GM18505 (cell line): Measurements from ENCODE around the gene WWOX.
"Not testable (repeated sequence)": the region's sequence is repeated elsewhere in the genome, so short reads cannot be mapped to it uniquely, and the experiment has no call there.

Experiments used
- ATAC-seq: cut with Tn5 transposase; IDR thresholded peaks from one replicate; pipeline ENCODE4 v1.9.1; 2021; ENCODE audit not compliant: unreplicated experiment
- POLR2A ChIP-seq: IDR thresholded peaks from 4 replicates; pipeline ENCODE4 v1.6.1; 2011; ENCODE audit warnings: borderline replicate concordance; ENCODE audit not compliant: insufficient read depth, insufficient read length; ENCODE audit errors: extremely low read depth

Gene WWOX

GRCh38 chr16:78597809-78598570 is 498.5 kb downstream of the WWOX start:
- TF ChIP-seq POLR2A: no peak
- no peak for ATAC-seq

DNA sequence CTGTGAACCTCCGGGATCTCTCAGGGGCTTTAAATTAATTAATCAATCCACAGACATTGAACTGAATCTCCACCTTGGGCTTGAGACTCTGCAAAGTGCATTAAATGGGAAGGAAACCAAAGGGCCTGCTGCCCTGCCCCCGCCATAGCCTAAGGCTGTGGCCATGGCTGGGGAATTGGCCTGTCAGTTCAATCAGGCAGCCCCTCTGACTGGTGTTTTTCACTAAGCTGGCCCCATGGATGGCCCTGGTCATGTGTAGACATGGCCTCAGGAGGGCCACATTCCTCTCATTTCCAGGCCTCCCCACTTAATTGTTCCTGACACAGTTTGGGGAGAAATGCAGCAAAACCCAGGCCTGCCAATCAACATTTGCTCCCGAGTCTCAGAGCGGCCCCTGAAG is 499.8 kb downstream of the WWOX start:
- TF ChIP-seq POLR2A: no peak

GRCh38 chr16:78604423-78605062 is 505.1 kb downstream of the WWOX start:
- not testable (repeated sequence) for ATAC-seq

More for the DNA sequence above, 499.8 kb downstream of the WWOX start:
- ATAC-seq: no peak

DNA sequence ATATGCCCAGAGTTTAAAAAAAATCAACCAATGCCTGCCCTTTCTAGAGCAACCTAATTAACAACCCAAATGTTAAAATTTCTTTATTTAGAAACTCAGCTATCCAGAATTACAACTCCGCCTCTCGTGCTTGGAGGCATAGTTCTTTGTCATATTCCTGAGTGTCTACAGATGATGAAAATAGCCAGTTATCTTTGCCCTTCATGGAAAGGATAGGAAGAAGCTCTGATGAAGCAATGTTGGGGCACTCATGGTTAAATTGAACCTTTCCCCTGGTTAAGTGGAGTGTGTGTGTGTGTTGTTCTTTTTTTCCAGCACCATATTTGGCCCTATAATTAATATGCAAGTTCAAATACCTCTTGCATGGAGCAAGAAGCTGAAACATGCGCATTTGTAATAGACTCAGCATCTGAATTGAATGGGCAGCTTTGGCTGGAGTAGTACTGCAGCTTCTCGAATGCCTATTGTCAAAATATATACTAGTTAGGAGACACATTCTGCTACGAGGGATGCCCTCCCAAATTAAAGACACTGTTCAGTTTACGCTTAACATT is 506.2 kb downstream of the WWOX start:
- no peak for ATAC-seq
- TF ChIP-seq POLR2A: no peak

DNA sequence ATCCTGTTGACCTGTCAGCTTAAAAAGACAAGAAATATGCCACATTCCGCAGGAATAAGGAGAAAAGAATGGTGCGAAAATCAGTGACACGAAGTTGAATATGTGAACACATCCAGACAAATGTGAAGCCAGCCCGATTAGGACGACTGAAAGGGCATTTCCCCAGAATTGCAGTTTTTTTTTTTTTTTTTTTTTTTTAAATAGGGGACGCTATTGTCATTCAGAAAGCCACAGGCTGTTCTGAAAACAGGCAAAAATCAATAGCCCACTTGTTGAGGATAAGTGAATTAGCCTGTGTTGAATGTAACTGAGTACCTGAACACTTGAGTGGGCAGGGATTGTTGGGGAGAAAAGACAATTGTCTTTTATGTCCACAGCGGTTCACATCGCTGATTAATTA is 507.1 kb downstream of the WWOX start:
- no peak for TF ChIP-seq POLR2A
- no peak for ATAC-seq

DNA sequence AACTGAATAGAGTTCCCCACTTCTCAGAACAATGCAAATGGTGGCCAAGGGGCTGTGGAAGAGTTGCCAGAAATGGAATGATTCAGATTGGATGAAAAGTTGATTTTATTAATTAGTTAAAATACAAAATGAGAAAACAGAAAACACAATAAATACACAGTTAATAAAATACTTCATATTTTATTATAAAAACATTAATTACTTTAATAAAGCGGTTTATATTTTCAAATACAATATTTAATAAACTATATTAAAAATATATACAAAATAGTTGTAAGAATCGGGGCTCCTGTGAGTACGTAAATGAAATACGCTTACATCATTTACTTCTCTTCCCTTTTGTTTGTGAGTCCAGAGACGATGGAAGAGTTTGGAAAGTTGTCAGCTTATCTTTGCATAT is 507.6 kb downstream of the WWOX start:
- ATAC-seq: no peak
- no peak for TF ChIP-seq POLR2A

- no peak for TF ChIP-seq POLR2A
- ATAC-seq: no peak
These were observed 508.0 kb downstream of the WWOX start for GRCh38 chr16:78607465-78607864.

DNA sequence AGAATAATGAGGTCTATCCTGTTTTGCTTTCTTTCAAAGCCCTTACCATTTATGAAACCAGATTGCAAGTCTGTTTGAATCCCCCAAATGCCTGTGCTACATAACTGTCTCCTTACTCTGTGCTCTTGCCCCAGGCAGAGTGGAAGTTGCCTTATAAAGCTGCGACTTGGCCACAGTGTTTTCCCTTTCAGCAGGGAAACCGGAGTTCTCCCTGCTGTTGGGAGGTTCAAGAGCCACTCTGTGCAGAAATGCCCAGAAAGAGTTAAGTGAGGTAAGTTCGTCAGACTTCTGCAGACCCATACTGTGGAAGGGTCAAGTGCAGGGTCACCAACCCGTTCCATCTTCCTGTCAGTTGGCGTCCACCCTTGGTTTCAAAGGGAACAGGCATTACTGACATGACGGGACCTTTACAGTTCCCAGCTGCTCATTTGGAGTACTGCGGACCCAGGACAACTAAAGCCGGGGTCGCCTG is 508.9 kb downstream of the WWOX start:
- TF ChIP-seq POLR2A: no peak
- ATAC-seq: no peak

- no peak for ATAC-seq
These were observed 510.2 kb downstream of the WWOX start for GRCh38 chr16:78609402-78610274.

DNA sequence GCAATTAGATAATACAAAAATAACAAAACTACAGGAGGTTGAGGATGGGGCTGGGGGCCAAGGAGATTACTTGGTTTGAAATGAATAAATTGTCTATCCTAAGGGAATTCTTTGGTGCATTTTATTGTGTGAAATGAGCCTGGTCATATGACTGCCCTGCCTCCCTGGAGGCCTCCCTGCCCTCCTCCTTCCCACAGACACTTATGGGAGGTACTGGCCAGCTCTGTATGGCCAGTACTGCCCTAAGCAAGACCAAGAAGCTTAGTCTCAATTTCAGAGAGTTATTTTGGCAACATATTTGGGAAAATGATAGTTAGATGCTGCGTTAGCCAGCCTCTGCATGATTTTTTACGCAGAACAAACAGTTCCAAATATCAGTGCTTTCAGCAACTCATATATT is 511.9 kb downstream of the WWOX start:
- ATAC-seq: no peak
- no peak for TF ChIP-seq POLR2A

More at GRCh38 chr16:78609402-78610274, 510.2 kb downstream of the WWOX start:
- TF ChIP-seq POLR2A: no peak

- ATAC-seq: no peak
- TF ChIP-seq POLR2A: no peak
These were observed 520.4 kb downstream of the WWOX start for GRCh38 chr16:78619811-78620210.

- no peak for ATAC-seq
- no peak for TF ChIP-seq POLR2A
These were observed 520.8 kb downstream of the WWOX start for GRCh38 chr16:78620291-78620690.

DNA sequence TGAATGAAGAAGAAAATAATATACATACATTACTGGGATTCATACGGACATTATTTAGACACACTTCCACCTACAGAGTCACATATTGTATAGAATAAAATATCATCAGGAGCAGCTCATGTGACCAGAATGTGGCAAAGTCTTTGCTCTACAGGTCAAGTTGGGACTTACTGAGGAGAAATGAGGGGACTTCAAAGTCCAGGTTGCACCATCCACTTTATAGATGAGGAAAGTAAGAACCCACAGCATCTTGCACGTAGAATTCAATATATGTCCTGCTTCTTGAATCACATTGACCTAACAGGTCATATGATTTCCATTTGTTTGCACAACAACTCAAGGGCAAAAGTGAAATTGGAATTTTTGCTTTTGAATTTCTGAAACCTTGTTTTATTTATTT is 524.3 kb downstream of the WWOX start:
- TF ChIP-seq POLR2A: no peak
- ATAC-seq: no peak
